AML-193 (cell line): ENCODE measurements around the gene ARHGAP1.
"Not testable (repeated sequence)": the region's sequence is repeated elsewhere in the genome, so short reads cannot be mapped to it uniquely, and the experiment has no call there.

Experiments
- DNase-seq, 2 experiments: peaks; one replicate each; lab custom pipeline; 2025; lab: John Stamatoyannopoulos, UW

Gene ARHGAP1

GRCh38 chr11:46723359-46723680 lies 22.9 kb upstream of the ARHGAP1 start:
- no peak for DNase-seq

- DNase-seq: no peak
Measured at GRCh38 chr11:46722566-46723358, 22.3 kb upstream of the ARHGAP1 start.

GRCh38 chr11:46721286-46721685 lies 20.9 kb upstream of the ARHGAP1 start:
- no peak for DNase-seq

- DNase-seq: no peak
Measured at GRCh38 chr11:46719543-46720218, 19.3 kb upstream of the ARHGAP1 start.

GRCh38 chr11:46719048-46719542 lies 18.7 kb upstream of the ARHGAP1 start, which contains the start of gene F2:
Gene F2 (plus strand): TSS chr11:46719213. CDS start chr11:46719236, 23 bp downstream.
- DNase-seq: no peak

GRCh38 chr11:46718155-46719019 lies 18.0 kb upstream of the ARHGAP1 start:
- DNase-seq: no peak

GRCh38 chr11:46717825-46718154 lies 17.4 kb upstream of the ARHGAP1 start:
- DNase-seq: not testable (repeated sequence)

GRCh38 chr11:46712874-46713576 lies 12.6 kb upstream of the ARHGAP1 start:
- DNase-seq: no peak

GRCh38 chr11:46711303-46711702 lies 10.9 kb upstream of the ARHGAP1 start:
- DNase-seq: no peak

GRCh38 chr11:46710821-46711269 lies 10.4 kb upstream of the ARHGAP1 start:
- no peak for DNase-seq

GRCh38 chr11:46709351-46709750 lies 8.9 kb upstream of the ARHGAP1 start:
- DNase-seq: not testable (repeated sequence)

- no peak for DNase-seq
Measured at GRCh38 chr11:46706886-46707285, 6.5 kb upstream of the ARHGAP1 start.

- DNase-seq: no peak
Measured at GRCh38 chr11:46705070-46705688, 4.8 kb upstream of the ARHGAP1 start.

- DNase-seq: no peak
Measured at GRCh38 chr11:46701078-46701654, 747 bp upstream of the ARHGAP1 start.

- no peak for DNase-seq
Measured at GRCh38 chr11:46698597-46698996, 1.8 kb downstream of the ARHGAP1 start.

- DNase-seq: no peak
Measured at GRCh38 chr11:46697723-46698122, 2.7 kb downstream of the ARHGAP1 start.

GRCh38 chr11:46697303-46697702 lies 3.1 kb downstream of the ARHGAP1 start:
- no peak for DNase-seq

- no peak for DNase-seq
Measured at GRCh38 chr11:46696212-46696558, 4.2 kb downstream of the ARHGAP1 start.

- DNase-seq: no peak
Measured at GRCh38 chr11:46695345-46696211, 4.8 kb downstream of the ARHGAP1 start.

- DNase-seq: no peak
Measured at GRCh38 chr11:46694607-46695006, 5.8 kb downstream of the ARHGAP1 start.
